8988T (cell line): ENCODE results near the gene KLF3.

Experiments used
- DNase-seq: peaks from one replicate; pipeline ENCODE4 v3.0.0; 2011

The KLF3 gene

GRCh38 chr4:38704622-38705154 lies 40.7 kb downstream of the KLF3 start:
- DNase-seq, result no peak

GRCh38 chr4:38706301-38706700 lies 42.3 kb downstream of the KLF3 start:
- DNase-seq, result no peak

GRCh38 chr4:38710053-38710452 lies 46.1 kb downstream of the KLF3 start:
- DNase-seq, result no peak

GRCh38 chr4:38711066-38711465 lies 47.1 kb downstream of the KLF3 start:
- DNase-seq, result no peak

- DNase-seq, result no peak
Measured at GRCh38 chr4:38715050-38715449, 51.1 kb downstream of the KLF3 start.

GRCh38 chr4:38716256-38716655 lies 52.3 kb downstream of the KLF3 start:
- no peak for DNase-seq

GRCh38 chr4:38717604-38718003 lies 53.6 kb downstream of the KLF3 start:
- no peak for DNase-seq

- no peak for DNase-seq
Measured at GRCh38 chr4:38723114-38723513, 59.1 kb downstream of the KLF3 start.

GRCh38 chr4:38723726-38724474 lies 59.9 kb downstream of the KLF3 start:
- no peak for DNase-seq

- no peak for DNase-seq
Measured at GRCh38 chr4:38724475-38724808, 60.4 kb downstream of the KLF3 start.

GRCh38 chr4:38728631-38729141 lies 64.7 kb downstream of the KLF3 start:
- no peak for DNase-seq

GRCh38 chr4:38730493-38730829 lies 66.5 kb downstream of the KLF3 start:
- no peak for DNase-seq

- peak; percentile 23 for DNase-seq
Measured at GRCh38 chr4:38730830-38731646, 67.0 kb downstream of the KLF3 start.

GRCh38 chr4:38733663-38734062 lies 69.7 kb downstream of the KLF3 start:
- DNase-seq, result no peak

- no peak for DNase-seq
Measured at GRCh38 chr4:38734446-38734845, 70.4 kb downstream of the KLF3 start.

- no peak for DNase-seq
Measured at GRCh38 chr4:38734911-38735310, 70.9 kb downstream of the KLF3 start.

GRCh38 chr4:38735870-38736269 lies 71.9 kb downstream of the KLF3 start:
- DNase-seq, result no peak

- DNase-seq, result no peak
Measured at GRCh38 chr4:38738940-38739803, 75.2 kb downstream of the KLF3 start.

GRCh38 chr4:38740303-38740702 lies 76.3 kb downstream of the KLF3 start:
- no peak for DNase-seq

GRCh38 chr4:38743866-38744265 lies 79.9 kb downstream of the KLF3 start:
- DNase-seq, result no peak

- no peak for DNase-seq
Measured at GRCh38 chr4:38745881-38746280, 81.9 kb downstream of the KLF3 start.

- no peak for DNase-seq
Measured at GRCh38 chr4:38747629-38748028, 83.6 kb downstream of the KLF3 start.

- DNase-seq, result no peak
Measured at GRCh38 chr4:38749336-38749735, 85.3 kb downstream of the KLF3 start.
